Measurements from ENCODE around the gene STKLD1.

DNA sequence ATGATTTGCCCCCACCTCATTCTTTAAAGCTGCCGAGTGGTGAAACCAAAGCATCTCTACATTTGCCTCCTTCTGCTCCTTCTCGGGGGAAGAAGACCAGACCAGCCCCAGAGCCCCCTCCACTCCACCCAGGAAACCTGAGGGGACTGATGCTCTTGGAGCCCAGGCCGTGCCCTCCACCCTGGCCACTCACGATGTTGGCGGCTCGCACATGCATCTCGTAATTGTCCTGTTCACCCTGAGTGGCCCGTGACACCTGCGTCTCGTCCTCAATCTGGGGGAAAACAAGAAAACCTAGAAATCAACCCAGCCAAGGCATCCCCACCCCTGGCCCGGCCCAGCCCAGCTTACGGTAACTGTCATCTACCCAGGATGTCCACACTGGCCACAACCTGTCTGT is 31.2 kb upstream of the STKLD1 start:
- TF ChIP-seq CTCF (conservative IDR thresholded peaks at IDR 0.05 in 1 of 2, IDR thresholded peaks at IDR 0.05 in 1 of 2; ENCODE audit: extremely low read depth in 1 of 2, insufficient read depth in 1 of 2, low read depth in 1 of 2, low read length in 2 of 2), result no peak
- TF ChIP-seq EZH2 (IDR thresholded peaks at IDR 0.05; ENCODE audit: borderline replicate concordance, low read length), result no peak

All from mammary epithelial cell (primary cell).